T-helper 1 cell treated with Interleukin-12 subunit alpha and Interleukin-12 subunit beta and Interleukin-4 antibody, amounts not matched to agents 30 ng/mL and 1 ng/mL, for 36 hours (primary cell): ENCODE data around the gene PIGR. TPM values are rescaled to one million over a fixed set of nuclear protein-coding genes. Genes with fewer than 3 reads are reported as not detected.

Experiments used
- intact Hi-C: fragments of 100-400 bp; cut with micrococcal nuclease; formaldehyde crosslinking; loops from one replicate; pipeline ENCODE4 v1.15.1; 2024
- total RNA-seq: library from RNA; stranded (reverse); gene quantifications from 2 replicates; pipeline ENCODE4 v1.2.3, GENCODE V29; 2022

Gene PIGR
- total RNA-seq, 1 donor from 2014 or later: 0.05 TPM

DNA sequence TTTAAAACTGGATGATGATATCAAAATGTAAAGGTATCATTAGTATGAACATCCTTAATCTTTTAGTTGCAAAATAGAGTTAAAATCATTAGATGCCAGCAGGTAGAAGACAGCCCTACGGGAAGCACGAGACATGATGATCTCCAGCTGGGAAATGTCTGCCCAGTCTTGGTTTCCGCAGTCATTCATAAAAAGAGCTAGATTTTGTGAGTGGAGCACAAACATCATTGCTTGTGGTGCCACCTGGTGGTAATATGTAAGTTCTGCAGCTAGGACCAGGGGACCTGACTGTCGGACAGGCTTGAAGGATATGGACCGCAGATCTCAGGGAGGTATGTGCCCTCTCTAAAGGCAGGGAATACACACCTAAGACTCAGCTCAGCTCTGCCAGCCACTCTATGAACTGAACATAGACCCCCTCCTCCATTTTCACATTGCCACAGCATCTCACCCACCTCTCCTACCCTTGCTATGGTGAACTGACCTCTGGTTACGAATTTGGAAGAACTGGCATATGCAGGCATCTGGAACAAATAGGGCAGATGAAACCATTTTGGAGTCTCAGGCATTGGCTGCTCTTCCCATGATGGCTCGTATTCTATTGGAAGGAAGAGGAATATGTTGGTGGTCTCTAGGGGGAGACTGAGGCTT, 33.7 kb downstream of the PIGR start:
- intact Hi-C loops: loop anchor here (1.0 to 10.0 kb wide), 13 partner anchors 21 to 585 kb away; partner anchors contain the start of genes CR1 and DYRK3

DNA sequence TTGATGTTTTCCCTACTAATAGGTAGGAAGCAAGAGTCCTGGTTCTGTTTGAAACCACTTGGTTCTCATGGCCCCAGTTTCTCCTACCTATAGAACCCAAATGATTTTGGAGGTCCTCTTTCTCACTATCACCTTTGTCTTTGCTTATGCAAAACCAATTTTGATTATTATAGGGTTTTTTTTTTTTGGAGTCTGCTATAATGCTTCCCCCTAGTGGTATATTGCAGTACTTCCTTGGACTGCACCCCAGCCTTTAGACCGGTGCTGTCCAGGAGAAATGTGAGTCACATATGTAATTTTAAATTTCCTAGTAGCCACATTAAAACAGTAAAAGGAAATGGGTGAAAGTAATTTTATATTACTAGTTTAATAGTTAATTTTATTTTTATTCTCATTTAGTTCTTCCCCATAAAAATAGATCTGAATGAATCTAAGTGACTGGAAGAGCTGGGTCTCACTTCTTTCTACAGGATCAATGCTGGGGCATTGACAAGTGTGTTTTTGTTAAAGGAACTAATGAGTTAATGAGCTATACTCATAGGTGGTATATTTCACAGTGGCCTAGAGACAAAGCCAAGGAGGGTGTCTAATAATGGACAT, 35.1 kb downstream of the PIGR start:
- intact Hi-C loops: loop anchor here (1.0 to 10.0 kb wide), 3 partner anchors 46 to 586 kb away; partner anchors contain the start of genes CR1 and IL20

DNA sequence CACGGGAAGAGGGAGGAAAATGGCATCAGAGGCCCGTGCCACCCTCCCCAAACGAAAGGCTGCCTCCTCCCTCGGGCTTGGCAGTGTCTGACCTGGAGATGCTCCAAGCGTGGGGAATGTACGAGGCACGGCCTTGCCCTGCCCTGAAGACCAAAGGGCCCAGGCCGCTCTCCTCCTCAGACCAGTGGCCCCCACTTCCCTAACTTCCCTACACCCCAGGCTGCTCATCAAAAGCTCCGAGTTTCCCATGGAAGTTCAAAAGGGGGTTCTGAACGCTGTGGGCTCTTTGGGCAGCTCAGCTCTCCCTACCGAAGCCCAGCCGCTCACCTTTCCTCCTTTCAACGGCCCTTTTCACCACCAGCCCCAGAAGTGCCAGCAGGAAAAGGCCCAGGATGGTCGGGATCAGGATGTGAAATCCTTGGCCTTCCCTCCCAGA, 36.4 kb downstream of the PIGR start:
- intact Hi-C loops: loop anchor here (2.0 to 10.0 kb wide), 3 partner anchors 13 to 587 kb away; partner anchors contain the start of gene CR1

DNA sequence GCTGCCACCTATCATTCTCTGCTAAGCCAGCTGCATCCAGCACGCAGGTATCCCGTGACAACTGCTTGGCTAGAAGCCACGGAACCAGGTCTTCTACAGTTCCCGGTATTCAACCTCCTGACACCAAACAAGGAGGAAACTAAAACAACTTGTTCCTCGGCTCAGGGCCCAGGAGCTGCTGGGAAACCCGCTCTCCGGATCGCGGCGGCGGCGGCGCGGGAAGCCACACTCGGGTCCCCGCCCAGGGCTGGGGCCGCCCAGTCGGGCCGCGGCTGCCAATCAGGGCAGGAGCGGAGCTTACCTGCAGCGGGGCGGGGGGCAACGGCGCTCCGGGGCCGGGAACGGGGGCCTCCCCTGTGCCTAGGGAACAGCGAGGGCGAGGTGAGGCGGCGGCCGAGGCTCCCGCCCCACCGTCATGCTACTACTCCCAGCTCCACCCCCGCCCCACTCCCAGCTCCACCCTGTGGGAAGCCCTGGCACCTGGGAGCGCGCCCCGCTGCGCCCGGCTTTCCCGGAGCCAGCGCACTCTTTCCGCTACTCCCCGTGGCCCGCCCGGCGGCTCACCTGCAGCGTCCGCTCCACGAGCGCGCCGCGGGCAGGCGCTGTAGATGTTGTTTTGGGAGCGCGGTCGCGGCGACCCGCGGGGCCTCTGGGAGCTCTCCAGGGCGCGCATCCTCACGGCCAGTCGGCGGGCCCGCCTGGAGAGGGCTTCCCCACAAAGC, 36.9 kb downstream of the PIGR start:
- intact Hi-C loops: loop anchor here (2.0 kb wide), 1 partner anchor 13 kb away; no protein-coding TSS in a partner anchor

DNA sequence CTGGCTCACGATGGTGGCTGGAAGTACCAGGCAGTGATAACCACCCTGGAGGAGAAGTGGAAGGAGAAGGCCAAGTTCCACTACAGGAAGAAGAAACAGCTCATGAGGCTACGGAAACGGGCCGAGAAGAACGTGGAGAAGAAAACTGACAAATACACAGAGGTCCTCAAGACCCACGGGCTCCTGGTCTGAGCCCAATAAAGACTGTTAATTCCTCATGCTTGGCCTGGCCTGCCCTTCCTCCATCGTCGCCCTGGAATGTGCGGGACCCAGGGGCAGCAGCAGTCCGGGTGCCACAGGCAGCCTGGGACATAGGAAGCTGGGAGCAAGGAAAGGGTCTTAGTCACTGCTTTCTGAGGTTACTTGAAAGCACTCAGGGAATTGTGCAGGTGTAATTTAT, 38.2 kb downstream of the PIGR start:
- intact Hi-C loops: loop anchor here (2.0 kb wide), 1 partner anchor 15 kb away; no protein-coding TSS in a partner anchor

DNA sequence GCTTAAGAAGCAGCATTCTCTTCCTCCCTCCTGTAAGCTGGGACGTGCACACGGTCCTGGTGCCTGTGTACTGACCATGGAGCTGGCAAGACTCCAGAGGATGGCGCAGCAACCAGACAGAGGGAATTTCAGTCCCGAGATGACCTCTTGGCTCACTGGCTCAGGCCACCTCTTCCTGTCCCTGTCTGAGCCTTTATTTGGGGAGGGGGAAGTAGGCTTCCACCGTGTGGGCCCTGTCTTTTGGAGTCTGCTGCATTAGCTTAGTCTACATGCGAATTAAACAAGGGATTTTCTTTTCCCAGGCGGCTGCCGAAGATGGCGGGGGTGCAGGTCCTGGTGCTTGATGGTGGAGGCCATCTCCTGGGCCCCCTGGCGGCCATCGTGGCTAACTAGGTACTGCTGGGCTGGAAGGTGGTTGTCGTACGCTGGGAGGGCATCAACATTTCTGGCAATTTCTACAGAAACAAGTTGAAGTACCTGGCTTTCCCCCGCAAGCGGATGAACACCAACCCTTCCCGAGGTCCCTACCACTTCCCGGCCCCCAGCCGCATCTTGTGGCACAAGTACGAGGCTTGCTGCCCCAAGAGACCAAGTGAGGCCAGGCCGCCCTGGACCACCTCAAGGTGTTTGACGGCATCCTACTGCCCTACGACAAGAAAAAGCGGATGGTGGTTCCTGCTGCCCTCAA, 38.8 kb downstream of the PIGR start:
- intact Hi-C loops: no loop called here

DNA sequence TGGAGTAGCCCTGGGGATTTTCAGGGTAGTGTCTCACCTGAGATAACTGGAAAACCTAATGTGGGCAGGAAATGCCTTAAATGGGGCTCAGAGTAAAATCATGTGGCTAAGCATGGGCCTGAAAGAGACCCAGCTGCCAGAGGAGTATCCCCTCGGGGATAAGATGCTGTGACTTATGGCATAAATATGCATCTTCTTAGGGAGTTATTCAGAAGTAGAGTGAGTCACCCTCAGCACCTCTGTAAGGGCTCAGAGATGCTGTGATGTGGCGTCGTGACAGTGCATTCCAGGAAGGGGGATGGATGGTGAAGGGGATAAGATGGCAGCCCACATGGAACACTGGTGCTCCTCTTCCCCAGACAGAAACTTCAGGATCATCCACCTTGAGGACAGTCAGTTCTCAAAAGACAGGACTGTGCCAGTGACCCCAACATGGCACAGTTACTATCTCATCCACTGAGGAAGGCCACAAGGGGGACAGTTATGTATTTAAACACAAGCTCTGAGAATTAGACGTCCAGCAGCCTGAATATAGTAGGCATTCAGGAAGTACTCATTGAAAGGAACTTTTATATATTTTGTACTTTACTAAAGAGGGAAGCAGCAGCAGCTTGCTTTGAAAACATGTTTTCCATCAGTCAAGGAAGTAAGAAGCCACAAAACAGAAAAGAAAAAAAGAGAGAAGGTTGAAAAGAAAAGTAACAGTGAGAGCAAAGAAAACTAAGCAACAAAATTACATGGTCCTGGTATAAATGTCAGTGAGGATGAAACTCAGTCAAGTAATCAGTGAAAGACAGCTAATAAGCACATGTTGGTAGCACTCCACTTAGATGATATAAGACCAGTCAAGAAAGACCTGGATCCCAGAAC, 40.7 kb downstream of the PIGR start:
- intact Hi-C loops: loop anchor here (1.0 kb wide), 1 partner anchor 121 kb away; no protein-coding TSS in a partner anchor

DNA sequence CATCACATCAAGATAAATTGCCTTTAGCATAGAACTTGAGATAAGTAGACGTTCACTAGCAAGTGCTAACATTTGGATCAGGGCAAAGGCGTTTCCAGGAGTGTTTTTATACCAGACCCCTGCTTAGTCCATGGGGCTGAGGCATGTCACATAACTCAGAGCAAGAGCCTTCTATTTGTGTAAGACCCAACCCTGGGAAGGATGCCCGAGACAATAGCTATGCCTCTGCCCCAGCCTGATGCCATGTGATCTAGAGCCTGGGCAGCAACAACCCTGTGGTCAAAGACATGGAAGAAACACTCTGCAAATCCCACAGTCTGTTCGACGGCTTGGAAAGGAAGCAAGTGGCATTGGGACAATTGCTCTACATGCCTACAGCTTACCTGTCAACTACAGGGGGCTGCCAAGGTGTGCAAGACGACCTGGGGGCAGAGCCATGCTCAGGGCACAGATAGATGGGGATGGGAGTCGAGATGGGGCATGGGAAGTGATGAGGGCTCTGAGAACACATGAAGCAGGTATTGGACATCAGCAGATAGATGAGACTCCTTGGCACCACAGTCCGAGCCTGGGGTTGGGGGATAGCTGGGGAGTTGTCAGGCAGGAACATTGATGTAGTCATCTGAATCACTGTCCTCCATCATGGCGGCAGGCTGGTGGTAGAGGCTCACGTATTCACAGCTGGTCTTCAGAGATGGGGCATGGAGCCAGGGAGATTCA, 41.7 kb downstream of the PIGR start:
- intact Hi-C loops: loop anchor here (1.0 kb wide), 1 partner anchor 120 kb away; no protein-coding TSS in a partner anchor

DNA sequence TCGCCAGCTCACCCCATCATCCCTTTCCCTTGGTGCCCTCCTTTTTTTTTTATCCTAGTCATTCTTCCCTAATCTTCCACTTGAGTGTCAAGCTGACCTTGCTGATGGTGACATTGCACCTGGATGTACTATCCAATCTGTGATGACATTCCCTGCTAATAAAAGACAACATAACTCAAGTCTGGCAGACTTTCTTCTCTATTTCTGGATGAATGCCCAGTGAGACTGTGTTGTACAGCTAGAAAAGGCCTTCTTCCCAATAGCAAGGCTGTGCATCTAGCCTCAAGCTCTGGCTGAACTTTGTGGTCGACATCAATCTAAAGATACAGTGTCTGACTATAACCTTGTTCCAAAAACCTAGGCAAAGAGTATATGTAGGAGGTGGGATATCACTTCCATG, 42.6 kb downstream of the PIGR start:
- intact Hi-C loops: no loop called here

DNA sequence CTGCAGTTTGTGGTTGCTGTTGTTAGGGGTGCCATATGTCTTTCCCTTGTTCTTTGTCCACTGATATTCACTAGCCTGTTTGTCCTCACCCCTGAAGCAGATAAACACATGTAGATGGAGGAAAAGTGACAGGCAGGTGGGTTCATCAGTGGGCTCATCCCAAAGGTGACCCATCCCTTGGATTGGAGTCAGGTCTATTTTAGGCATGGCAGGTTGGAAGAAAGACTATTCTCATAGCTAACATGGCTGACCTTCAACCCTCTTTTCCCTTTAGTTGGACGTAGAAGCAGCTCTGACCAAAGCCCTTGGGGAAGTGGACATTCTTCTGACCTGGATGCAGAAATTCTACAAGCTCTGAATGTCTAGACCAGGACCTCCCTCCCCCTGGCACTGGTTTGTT, 43.6 kb downstream of the PIGR start:
- intact Hi-C loops: no loop called here

DNA sequence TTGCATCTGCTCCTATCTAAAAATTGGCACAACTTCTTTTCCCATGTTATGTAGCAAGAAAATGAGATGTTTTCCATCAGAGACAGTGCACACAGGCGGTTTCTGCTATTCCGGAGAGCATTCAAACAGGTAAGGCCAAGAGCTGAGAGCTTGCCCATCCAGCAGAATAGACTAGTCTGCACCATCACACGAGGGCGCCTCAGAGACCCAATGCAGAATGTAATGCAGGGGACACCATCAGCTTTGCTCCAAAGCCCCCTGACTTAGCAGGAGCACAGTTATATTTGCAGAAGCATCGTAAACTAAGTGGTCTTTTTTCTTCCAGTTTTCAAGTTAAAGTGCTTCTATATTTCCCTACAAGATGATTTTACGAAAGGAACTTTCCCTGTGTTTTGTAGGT, 44.3 kb downstream of the PIGR start:
- intact Hi-C loops: no loop called here

DNA sequence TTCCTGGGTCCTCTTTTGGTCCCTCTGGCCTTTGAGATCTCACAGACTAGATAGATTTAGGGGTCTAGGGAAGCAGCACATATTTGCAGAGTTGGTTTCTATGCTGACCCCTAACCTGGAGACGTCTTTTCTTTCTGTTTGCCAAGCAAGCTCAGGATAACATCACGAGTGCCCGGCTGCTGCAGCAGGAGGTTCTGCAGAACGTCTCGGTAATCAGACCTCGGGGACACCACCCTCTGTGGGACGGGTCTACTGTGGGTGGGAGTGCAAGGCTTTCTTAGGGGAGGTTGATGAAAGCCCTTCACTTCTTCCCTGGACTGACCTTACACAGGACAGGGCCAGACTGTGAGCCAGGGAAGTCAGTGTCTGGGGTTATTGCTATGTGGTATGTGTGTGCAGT, 46.1 kb downstream of the PIGR start:
- intact Hi-C loops: no loop called here

DNA sequence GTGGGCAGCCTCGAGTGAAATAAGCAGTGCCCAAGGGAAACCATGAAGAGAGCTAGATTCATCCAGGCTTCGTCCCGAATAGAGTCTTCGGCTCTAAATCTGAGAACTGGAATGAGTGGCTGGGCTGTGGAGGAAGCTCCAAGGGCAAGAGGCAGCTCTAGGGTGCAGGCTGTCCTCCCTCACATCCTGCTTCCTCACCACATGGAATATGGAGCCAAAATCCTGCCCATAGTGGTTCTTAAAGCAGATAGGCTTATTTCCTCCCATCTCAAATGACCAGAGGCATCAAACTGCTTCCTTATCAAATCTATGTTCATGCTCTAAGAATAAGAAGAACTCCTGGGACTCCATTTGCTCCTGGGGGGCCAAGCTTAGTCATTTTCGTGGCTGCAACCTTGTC, 46.5 kb downstream of the PIGR start:
- intact Hi-C loops: no loop called here

DNA sequence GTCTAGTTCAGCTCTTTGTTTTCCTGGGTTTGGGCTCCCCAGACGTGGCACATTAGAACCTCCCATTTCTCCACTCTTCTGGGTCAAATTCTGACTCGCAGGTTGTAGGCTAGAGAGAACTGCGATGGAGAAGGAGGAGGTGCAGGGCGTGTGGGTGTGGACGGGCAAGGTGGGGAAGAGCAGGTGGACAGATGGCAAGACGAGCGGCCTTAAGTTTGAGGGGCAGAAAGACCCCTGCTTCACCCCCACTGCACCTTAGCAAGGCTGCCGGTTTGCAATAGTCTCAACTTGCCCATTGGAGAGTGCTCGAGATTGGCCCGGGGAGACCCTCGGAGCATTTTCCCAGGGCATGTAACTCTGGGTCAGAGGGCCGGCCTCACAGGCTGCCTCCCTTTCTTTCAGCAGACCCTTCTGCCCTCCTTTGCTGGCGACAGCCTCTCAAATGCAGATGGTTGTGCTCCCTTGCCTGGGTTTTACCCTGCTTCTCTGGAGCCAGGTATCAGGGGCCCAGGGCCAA, 47.3 kb downstream of the PIGR start:
- intact Hi-C loops: no loop called here

DNA sequence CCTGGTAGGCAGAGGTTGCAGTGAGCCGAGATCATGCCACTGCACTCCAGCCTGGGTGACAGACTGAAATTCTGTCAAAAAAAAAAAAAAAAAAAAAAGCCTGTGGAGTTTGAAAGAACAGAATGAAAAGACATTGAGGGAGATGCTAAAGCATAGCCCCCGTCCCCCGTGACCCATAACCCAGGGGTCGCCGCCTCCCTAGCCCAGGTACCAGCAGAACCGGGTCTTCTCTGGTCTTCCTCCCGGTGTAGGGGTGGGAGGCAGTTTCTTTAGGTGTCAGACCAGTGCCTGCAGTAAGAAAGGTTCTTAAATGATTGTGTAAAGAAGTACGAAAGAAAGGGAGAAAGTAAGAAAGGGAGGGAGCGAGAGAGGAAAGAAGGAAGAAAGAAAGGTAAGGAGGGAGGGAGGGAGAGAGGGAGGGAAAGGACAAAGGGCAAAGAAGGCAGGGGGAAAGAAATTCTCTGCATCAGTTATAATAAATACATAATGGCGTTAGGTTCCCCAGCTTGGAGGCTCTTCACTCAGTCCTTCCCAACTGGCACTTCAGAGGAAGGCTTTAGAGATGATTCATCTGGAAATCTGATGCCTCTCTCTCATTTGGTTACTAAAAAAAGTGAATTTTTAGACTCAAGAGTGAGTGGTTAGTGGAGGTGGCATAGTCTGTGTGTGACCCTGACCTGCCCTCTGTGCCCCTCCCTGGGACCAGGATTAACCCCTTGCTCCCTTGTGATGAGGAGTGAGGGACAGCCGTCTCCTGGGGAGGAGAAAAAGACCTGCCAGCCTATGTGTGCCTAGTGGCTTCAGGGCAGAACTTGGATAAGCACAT, 48.0 kb downstream of the PIGR start:
- intact Hi-C loops: no loop called here

DNA sequence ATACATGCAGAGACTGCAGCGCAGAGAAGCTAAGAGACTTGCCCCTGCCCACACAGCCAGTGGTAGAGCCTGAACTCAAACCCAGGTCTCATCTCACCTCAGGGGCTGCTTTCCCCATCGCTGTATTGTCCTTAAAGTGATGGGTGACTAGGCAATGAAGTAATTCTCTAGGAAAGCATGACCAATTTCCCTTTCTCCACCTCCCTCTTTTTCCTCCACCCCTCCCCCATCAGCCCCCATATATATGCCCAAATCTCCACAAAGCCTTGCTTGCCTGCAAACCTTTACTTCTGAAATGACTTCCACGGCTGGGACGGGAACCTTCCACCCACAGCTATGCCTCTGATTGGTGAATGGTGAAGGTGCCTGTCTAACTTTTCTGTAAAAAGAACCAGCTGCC, 49.1 kb downstream of the PIGR start, which contains the start of gene IL24:
IL24 (plus strand) TSS at position 269 of the 400 bp plus-strand sequence. CDS start 390 bp downstream, outside the sequence.
- intact Hi-C loops: no loop called here

DNA sequence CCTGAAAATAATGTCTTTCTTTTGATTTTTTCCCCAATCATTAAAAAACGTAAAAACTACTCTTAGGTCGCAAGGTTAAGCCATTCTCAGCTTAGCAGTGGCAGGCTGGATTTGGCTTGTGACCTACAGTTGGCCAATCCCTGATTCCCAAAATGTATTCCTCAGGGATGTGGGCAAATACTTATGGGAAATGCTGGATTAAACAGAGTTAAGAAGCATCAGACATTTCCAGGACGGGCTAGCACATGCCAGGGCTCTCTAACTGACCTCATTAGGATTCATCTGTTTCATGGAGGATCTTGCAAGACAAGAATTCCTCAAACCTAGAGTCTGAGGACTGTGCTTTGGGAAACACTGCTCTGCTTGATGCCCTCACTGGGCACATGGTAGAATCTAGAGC, 50.0 kb downstream of the PIGR start:
- intact Hi-C loops: no loop called here

DNA sequence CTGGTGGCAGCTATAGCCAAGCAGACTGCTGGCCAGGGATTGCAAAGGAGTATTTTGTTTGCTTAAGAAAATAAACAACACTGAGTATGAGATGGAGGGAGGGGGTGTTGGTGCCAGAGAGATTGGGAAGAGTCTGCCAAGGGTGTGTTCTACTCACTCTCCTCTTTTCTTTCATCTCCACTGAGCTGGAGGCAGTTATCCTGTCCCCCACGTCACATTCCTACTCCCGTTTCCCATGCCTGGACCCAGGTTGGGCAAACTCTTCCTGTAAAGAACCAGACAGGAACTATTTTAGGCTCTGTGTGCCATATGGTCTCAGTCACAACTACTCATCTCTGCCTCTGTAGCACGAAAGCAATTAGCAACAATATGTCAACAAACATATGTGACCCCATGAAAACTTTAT, 50.4 kb downstream of the PIGR start:
- intact Hi-C loops: no loop called here

DNA sequence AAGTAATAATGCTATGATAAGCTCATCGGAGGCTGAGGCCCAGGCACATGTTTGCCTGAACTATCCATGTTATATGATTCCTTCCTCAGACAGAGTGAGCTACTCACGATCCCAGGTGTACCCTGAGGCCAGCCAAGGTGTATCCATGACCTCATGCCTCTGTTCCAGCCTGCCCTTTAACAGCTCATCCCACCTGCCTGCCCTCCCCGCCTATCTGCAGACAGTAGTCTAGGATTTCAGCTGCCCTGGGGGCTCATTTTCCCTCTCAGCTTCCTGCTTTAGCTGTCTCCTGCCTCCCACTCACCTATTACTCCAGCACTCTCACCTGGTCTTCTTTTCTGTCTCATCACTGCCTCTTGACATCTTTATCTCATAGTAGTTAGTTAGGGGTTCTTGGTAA, 50.9 kb downstream of the PIGR start:
- intact Hi-C loops: no loop called here
